ENCODE data around the gene IP6K2.
"Not testable (repeated sequence)": the region's sequence is repeated elsewhere in the genome, so short reads cannot be mapped to it uniquely, and the experiment has no call there.

The IP6K2 gene

GRCh38 chr3:48716982-48717746, at the start of gene IP6K2:
Gene IP6K2, minus strand, starts transcription at chr3:48717221. Its CDS starts 21,930 bp downstream, at chr3:48695291.
- H3K27me3 Mint-ChIP-seq = peaks cover 6% of the 10 kb centered on the region
- peak within 1 kb of the TSS; percentile 93 for H3K4me3 Mint-ChIP-seq
- H3K9me3 Mint-ChIP-seq = no peaks in the 10 kb centered on the region
- intact Hi-C loops (cut with micrococcal nuclease) = loop anchor here (2.0 kb wide), 1 partner anchor 32 kb away; no protein-coding TSS in a partner anchor
- H3K36me3 Mint-ChIP-seq (ENCODE audit: low read depth) = peaks cover 36% of the 10 kb centered on the region
- H3K4me1 Mint-ChIP-seq (ENCODE audit: low read depth) = peaks cover 33% of the 10 kb centered on the region
- peak within 1 kb of the TSS; percentile 94 for H3K27ac Mint-ChIP-seq

GRCh38 chr3:48765376-48765775, 48.4 kb upstream of the IP6K2 start:
- intact Hi-C loops (cut with micrococcal nuclease) = no loop called here
- H3K27ac Mint-ChIP-seq = no peak overlapping the region
- H3K4me1 Mint-ChIP-seq (ENCODE audit: low read depth) = peaks cover 31% of the 10 kb centered on the region
- H3K27me3 Mint-ChIP-seq = no peaks in the 10 kb centered on the region
- H3K4me3 Mint-ChIP-seq = no peak overlapping the region
- H3K36me3 Mint-ChIP-seq (ENCODE audit: low read depth) = peaks cover 50% of the 10 kb centered on the region
- H3K9me3 Mint-ChIP-seq = no peaks in the 10 kb centered on the region

GRCh38 chr3:48762816-48763215, 45.8 kb upstream of the IP6K2 start:
- Mint-ChIP-seq H3K4me3 (no peak overlapping the region), H3K36me3 (ENCODE audit: low read depth) (peaks cover 67% of the 10 kb centered on the region), H3K4me1 (ENCODE audit: low read depth) (peaks cover 20% of the 10 kb centered on the region), H3K27ac (peak overlapping the region; percentile 36), H3K27me3 (no peaks in the 10 kb centered on the region), H3K9me3 (no peaks in the 10 kb centered on the region)
- intact Hi-C loops (cut with micrococcal nuclease) = no loop called here

- Mint-ChIP-seq H3K4me1 (ENCODE audit: low read depth) (peaks cover 20% of the 10 kb centered on the region), H3K36me3 (ENCODE audit: low read depth) (peaks cover 77% of the 10 kb centered on the region)
- H3K27me3 Mint-ChIP-seq; H3K27ac Mint-ChIP-seq; H3K9me3 Mint-ChIP-seq; H3K4me3 Mint-ChIP-seq; intact Hi-C loops (cut with micrococcal nuclease): not testable (repeated sequence)
Observed at GRCh38 chr3:48759991-48760540, 43.0 kb upstream of the IP6K2 start.

- intact Hi-C loops (cut with micrococcal nuclease); H3K27ac Mint-ChIP-seq; H3K9me3 Mint-ChIP-seq; H3K27me3 Mint-ChIP-seq; H3K4me3 Mint-ChIP-seq: not testable (repeated sequence)
- Mint-ChIP-seq H3K4me1 (ENCODE audit: low read depth) (peaks cover 20% of the 10 kb centered on the region), H3K36me3 (ENCODE audit: low read depth) (peaks cover 71% of the 10 kb centered on the region)
Observed at GRCh38 chr3:48759531-48759930, 42.5 kb upstream of the IP6K2 start.

GRCh38 chr3:48759071-48759470, 42.0 kb upstream of the IP6K2 start:
- Mint-ChIP-seq H3K27me3 (no peaks in the 10 kb centered on the region), H3K9me3 (no peaks in the 10 kb centered on the region), H3K4me1 (ENCODE audit: low read depth) (peaks cover 20% of the 10 kb centered on the region), H3K27ac (no peak overlapping the region), H3K36me3 (ENCODE audit: low read depth) (peaks cover 67% of the 10 kb centered on the region), H3K4me3 (no peak overlapping the region)
- intact Hi-C loops (cut with micrococcal nuclease) = no loop called here

GRCh38 chr3:48756640-48757039, 39.6 kb upstream of the IP6K2 start:
- Mint-ChIP-seq H3K4me3 (no peak overlapping the region), H3K36me3 (ENCODE audit: low read depth) (peaks cover 75% of the 10 kb centered on the region), H3K27me3 (no peaks in the 10 kb centered on the region), H3K9me3 (no peaks in the 10 kb centered on the region), H3K27ac (no peak overlapping the region), H3K4me1 (ENCODE audit: low read depth) (peaks cover 12% of the 10 kb centered on the region)
- intact Hi-C loops (cut with micrococcal nuclease) = no loop called here

GRCh38 chr3:48750856-48751255, 33.8 kb upstream of the IP6K2 start:
- peaks cover 47% of the 10 kb centered on the region for H3K4me1 Mint-ChIP-seq (ENCODE audit: low read depth)
- no peaks in the 10 kb centered on the region for H3K9me3 Mint-ChIP-seq
- H3K36me3 Mint-ChIP-seq (ENCODE audit: low read depth) = peaks cover 40% of the 10 kb centered on the region
- intact Hi-C loops (cut with micrococcal nuclease) = no loop called here
- H3K27me3 Mint-ChIP-seq = no peaks in the 10 kb centered on the region
- H3K4me3 Mint-ChIP-seq = peak overlapping the region; percentile 26
- H3K27ac Mint-ChIP-seq = peak overlapping the region; percentile 85

GRCh38 chr3:48748754-48749153, 31.7 kb upstream of the IP6K2 start:
- Mint-ChIP-seq H3K4me1 (ENCODE audit: low read depth) (peaks cover 47% of the 10 kb centered on the region), H3K36me3 (ENCODE audit: low read depth) (peaks cover 36% of the 10 kb centered on the region), H3K4me3 (no peak overlapping the region), H3K27me3 (no peaks in the 10 kb centered on the region), H3K9me3 (no peaks in the 10 kb centered on the region), H3K27ac (peak overlapping the region; percentile 81)
- intact Hi-C loops (cut with micrococcal nuclease) = loop anchor here (2.0 kb wide), 1 partner anchor 32 kb away; the partner anchor contains the start of gene IP6K2

- Mint-ChIP-seq H3K4me3 (peak overlapping the region; percentile 6), H3K27ac (peak overlapping the region; percentile 81), H3K4me1 (ENCODE audit: low read depth) (peaks cover 42% of the 10 kb centered on the region), H3K27me3 (no peaks in the 10 kb centered on the region), H3K9me3 (no peaks in the 10 kb centered on the region), H3K36me3 (ENCODE audit: low read depth) (peaks cover 29% of the 10 kb centered on the region)
- intact Hi-C loops (cut with micrococcal nuclease) = loop anchor here (2.0 kb wide), 1 partner anchor 31 kb away; the partner anchor contains the start of gene IP6K2
Observed at GRCh38 chr3:48747706-48748105, 30.7 kb upstream of the IP6K2 start.

- peaks cover 26% of the 10 kb centered on the region for H3K36me3 Mint-ChIP-seq (ENCODE audit: low read depth)
- intact Hi-C loops (cut with micrococcal nuclease) = no loop called here
- peaks cover 44% of the 10 kb centered on the region for H3K4me1 Mint-ChIP-seq (ENCODE audit: low read depth)
- H3K4me3 Mint-ChIP-seq = no peak overlapping the region
- peak overlapping the region; percentile 81 for H3K27ac Mint-ChIP-seq
- H3K27me3 Mint-ChIP-seq = no peaks in the 10 kb centered on the region
- no peaks in the 10 kb centered on the region for H3K9me3 Mint-ChIP-seq
Observed at GRCh38 chr3:48747015-48747615, 30.1 kb upstream of the IP6K2 start.

GRCh38 chr3:48743773-48744172, 26.8 kb upstream of the IP6K2 start:
- intact Hi-C loops (cut with micrococcal nuclease) = no loop called here
- Mint-ChIP-seq H3K27ac (no peak overlapping the region), H3K36me3 (ENCODE audit: low read depth) (peaks cover 9% of the 10 kb centered on the region), H3K4me3 (no peak overlapping the region), H3K27me3 (no peaks in the 10 kb centered on the region), H3K9me3 (no peaks in the 10 kb centered on the region), H3K4me1 (ENCODE audit: low read depth) (peaks cover 39% of the 10 kb centered on the region)

- intact Hi-C loops (cut with micrococcal nuclease); H3K4me3 Mint-ChIP-seq; H3K36me3 Mint-ChIP-seq (ENCODE audit: low read depth); H3K9me3 Mint-ChIP-seq; H3K27ac Mint-ChIP-seq; H3K27me3 Mint-ChIP-seq: not testable (repeated sequence)
- peaks cover 24% of the 10 kb centered on the region for H3K4me1 Mint-ChIP-seq (ENCODE audit: low read depth)
Observed at GRCh38 chr3:48741226-48741625, 24.2 kb upstream of the IP6K2 start.

Measured in dendritic cell treated with granulocyte-macrophage colony-stimulating factor and Interleukin-4, amounts not matched to agents 40 ng/mL and 50 ng/mL, for 4 days (primary cell).